GM12801 (cell line): ENCODE results near the gene ITLN1.

Source experiments
- TF ChIP-seq, protein P1 (sequence below): IDR thresholded peaks from one replicate; pipeline ENCODE4 v1.5.1; 2011; ENCODE audit warnings: control low read depth; ENCODE audit not compliant: insufficient read length; ENCODE audit errors: extremely low read depth

Gene ITLN1

DNA sequence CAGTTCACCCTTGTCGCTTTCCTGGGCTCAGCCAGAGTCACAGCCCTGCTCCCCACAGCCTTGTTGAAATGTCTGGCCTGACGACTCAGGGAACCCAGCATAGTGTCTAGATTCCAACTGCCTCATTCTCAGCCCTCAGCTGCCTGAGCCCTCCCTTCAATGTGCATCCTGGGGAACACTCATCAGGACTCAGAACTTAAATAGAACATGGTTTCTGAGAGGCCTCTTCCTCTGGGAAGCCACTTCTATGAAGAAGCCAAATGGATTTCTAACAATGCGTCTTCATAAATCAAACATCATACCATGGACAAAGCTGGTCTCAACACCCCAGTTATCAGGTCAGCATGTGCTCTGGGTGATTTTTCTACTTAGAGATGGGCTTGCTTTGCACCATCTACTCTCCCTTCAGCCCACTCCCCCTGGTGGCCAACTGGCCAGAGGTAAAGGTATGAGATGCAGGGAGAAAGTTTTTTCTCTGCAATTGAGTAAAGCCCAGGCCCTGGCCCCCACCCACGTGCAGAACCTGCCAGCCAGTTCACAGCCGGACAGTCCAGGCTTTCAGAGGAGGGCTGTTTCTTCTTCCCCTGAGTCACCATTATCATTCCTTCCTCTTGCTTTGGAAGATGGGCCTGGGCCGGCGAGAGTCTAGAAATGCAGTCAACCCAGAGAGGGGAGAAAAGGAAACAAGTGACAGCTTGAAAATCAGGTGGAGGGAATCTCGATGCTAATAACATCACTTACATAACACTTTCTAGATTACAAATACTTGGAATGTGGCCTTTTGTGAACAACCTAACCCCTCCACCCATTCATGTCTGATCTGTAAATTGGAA is 54.4 kb downstream of the ITLN1 start:
- TF ChIP-seq, protein P1, sequence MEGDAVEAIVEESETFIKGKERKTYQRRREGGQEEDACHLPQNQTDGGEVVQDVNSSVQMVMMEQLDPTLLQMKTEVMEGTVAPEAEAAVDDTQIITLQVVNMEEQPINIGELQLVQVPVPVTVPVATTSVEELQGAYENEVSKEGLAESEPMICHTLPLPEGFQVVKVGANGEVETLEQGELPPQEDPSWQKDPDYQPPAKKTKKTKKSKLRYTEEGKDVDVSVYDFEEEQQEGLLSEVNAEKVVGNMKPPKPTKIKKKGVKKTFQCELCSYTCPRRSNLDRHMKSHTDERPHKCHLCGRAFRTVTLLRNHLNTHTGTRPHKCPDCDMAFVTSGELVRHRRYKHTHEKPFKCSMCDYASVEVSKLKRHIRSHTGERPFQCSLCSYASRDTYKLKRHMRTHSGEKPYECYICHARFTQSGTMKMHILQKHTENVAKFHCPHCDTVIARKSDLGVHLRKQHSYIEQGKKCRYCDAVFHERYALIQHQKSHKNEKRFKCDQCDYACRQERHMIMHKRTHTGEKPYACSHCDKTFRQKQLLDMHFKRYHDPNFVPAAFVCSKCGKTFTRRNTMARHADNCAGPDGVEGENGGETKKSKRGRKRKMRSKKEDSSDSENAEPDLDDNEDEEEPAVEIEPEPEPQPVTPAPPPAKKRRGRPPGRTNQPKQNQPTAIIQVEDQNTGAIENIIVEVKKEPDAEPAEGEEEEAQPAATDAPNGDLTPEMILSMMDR: peak; percentile 77

DNA sequence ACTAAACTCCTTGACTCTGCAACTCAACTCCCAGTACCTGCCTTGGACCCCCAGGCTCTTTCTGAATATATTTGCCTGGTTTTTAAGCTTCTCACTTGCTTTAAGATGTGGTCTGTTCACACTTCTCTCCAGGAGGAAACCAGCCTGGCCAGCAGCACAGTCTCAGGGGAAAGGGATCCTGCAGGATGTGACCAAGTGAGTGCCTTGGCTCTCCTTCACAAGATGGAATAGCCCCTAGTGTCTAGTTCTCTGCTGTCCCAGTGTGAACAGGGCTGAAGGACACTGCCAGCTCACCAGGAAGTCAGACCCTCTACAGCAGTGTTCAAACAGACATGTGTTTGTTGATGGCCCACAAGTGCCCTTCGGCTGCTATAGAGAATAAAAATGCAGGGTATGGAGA is 55.2 kb downstream of the ITLN1 start:
- TF ChIP-seq, protein P1: no peak

DNA sequence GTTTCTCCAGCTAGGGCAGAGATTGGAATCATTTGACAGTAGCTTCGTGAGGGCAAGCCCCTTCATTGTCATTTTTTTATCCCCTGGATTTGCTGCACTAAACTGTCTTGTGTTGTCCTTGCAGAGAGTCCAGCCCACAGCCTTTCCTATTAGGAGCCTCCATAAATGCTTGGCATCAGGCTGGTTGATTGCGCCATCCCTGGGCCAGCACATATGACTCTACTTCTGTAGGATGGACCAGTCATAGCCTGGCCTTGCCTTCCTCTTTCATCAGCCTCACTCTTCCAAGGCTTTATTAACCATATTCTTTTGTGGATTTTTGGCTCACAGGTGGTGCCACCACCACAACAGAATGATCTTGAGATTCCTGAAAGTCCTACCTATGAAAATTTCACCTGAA is 57.6 kb downstream of the ITLN1 start:
- TF ChIP-seq, protein P1: no peak

DNA sequence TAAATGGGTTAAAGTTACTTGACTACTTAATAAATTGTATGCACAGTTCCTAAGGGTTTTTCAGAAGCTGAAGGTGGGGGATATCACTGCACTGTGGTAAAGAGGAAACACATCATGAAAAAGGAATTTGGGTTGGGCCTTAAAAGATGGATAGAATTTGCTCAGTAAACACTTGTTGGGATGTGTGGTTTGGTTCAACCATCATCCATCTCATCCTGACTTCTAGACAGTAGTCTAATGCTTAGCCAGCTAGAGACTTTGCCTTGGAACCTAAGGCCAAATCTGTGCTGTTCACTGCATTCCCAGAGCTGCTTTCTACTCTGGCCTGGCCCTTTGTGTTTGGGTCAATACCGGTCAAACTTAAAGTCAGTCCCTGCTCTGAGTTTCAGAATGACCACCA is 58.4 kb downstream of the ITLN1 start:
- TF ChIP-seq, protein P1: no peak
